GM21737 (cell line): ENCODE measurements around the gene TEP1.
"Not testable (repeated sequence)": the region's sequence is repeated elsewhere in the genome, so short reads cannot be mapped to it uniquely, and the experiment has no call there.

Experiments used
- ATAC-seq: cut with Tn5 transposase; IDR thresholded peaks from one replicate; pipeline ENCODE4 v1.9.1; 2021; ENCODE audit warnings: mild to moderate bottlenecking, moderate library complexity; ENCODE audit not compliant: unreplicated experiment

Gene TEP1

DNA sequence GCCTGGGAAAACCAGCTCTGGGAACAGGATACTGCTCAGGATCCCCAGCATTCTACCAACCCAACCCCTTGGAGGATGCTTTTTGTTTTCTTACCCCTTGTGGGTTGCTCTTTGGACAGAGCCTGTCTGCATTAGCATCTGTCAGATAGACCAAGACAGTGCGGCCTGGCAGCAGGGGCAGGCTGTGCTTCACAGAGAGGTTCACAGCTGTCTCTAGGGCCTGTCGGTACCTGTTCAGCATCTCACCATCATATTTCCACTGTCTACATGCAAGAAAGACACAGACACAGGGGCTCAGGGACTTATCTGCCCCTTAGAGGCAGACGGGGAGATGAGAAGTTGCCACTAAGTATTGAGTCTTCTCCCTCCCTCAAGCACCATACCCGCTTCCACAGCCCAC, 21.8 kb downstream of the TEP1 start:
- no peak for ATAC-seq

DNA sequence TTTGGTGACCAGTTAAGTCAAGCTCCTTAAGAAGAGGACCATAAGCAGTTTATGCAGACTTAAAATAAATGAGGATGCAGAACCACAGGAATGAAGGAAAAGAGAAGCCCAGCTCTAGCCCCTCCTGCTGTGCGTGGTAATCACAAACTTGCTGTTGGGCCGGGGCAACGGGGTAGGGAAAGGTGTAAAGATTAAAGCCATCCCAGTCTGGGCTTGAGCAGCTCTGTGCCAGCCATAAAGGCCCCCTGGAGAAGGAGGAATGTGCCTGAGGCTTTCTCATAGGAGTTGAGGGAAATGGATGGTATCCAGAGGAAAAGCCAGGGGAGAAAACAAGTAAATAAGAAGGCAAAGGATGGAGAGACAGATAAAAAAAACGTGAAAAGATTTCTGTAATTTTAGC, 25.1 kb downstream of the TEP1 start:
- ATAC-seq, result no peak

DNA sequence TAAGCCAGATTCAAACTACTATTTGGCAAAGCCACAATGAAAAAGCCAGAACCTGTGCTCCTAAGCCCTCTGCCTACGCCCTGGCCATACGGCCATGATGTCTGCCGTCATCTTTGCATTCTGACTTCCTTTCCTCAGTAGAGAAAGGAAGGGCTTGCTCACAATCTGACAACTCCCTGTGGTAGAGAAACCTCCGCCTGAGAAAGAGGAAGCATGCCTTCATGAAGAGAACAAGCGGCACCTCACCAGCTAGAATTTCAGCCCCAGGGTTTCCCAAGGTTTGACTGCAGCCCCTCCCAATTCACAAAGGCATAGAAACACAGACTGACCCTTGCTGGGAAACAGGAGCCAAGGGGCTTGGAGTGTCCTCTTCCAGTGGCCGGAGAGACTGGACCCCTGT, 25.7 kb downstream of the TEP1 start:
- ATAC-seq, result no peak

DNA sequence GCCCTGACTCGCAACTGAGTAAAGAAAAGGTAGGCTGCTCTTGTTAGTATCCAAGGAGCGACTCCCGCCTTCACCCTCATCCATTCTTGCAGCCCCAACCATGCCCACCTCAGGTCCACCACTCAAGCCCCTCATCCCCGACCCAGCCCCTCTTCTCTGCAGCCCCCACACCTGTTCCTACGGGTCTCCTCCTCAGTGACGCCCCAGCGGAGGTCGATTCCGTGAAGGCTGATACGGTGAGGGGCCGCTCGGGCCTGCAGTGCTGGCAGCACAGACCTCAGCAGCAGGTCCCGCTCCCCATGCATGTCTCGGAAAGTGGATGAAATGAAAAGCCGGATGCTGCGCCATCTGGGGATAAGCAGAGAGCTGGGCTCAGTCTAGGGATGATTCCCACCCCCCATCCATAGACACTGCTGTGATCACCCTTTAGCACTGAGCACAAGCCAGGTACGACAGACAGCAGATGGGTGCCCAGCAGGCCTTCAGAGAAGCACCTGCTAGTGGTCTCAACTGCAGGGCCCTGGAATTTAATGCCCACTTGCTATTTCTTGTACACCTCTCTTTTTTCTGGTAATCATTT, 26.9 kb downstream of the TEP1 start:
- ATAC-seq, result no peak

DNA sequence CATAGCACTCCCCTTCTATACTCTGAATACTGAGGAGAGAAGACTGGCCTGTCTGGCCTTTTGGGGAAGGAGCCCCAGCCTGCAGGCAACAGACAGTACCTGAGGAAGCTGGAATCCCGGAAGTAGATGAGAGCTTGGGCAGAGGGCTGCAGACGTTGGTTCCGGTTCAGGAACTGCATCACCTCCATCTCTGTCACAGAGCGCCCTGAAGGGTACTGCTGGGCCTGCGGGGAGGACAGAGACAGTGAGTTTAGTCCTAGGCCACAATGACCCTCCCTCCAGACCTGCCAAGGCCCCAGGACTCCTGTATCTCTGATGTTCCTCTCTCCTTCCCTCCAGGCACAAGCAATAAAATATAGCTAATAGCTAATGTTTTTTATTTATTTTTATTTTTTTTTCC, 28.4 kb downstream of the TEP1 start:
- ATAC-seq, result no peak

DNA sequence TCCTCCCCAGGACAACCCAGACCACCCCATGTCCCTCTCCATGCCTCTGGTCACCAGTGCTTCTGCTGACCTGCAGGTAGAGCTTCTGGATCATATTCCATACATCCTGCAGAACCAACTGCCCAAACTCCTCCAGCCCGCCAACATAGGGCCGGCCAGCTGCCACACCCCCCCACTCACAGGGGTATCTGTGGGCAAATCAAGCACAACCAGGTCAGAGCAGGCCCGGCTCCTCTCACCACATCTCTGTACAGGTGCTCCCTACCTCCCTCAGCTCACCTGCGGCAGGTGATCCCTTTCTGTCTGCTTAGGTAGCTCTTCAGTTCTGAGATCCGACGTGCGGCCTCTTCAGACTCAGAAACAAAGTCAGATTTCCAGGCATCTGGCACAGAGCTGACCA, 29.0 kb downstream of the TEP1 start:
- ATAC-seq, result no peak

DNA sequence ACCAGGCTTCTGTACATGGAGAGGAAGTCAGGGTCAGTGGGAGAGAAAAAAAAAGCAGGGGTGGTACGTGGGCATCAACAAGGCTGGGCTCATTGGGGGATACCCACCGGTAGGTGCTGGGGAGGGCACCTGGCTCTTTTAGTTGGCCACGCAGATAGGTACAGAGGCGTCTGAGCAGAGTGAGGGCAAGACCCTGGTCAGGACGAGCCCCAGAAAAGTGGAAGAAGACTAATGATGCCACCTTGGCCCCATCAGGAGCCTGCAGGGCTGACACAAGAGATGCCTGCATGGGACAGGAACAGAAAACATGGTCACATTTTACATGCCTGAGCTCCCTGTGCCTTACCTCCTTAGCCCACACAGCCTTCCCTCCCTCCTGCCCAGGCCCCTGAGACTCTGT, 29.7 kb downstream of the TEP1 start:
- no peak for ATAC-seq

DNA sequence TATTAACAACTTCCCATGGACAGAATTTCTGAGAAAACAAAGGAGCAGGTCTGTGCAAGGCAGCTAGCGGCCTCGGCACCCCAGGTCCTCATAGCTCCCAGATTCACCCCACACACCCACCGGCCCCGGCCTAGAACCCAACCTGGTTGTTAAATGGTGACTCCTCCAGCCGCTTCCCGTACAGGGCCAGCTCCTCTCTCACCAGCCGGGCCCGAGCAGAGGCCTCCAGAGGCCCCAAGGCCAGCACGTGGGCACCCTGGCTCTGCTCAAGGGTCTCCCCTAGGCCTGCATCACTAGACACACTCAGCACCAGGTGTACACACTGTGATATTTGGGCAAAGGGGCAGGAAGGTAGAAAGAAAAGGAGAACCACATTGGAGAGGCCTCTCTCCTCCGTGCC, 30.3 kb downstream of the TEP1 start:
- ATAC-seq, result no peak

DNA sequence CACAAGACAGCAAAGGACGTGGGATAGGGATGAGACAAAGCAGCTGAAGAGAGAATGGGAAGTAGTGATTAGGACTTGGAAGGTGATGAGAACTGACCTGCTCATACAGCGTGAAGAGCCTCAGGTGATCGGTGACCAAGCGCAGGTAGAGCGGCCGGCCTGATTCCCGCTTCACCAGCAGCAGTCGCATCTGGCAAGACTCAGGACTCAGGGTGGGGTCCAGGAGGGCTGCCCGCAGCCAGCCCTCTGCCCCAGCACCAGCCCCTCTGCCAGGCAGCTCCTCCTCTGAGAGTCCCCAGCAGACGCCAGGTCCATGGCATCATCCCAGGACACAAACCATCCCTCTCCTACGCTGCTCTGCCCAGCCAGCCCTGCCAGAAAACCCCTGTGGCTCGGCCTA, 30.8 kb downstream of the TEP1 start:
- ATAC-seq, result no peak

DNA sequence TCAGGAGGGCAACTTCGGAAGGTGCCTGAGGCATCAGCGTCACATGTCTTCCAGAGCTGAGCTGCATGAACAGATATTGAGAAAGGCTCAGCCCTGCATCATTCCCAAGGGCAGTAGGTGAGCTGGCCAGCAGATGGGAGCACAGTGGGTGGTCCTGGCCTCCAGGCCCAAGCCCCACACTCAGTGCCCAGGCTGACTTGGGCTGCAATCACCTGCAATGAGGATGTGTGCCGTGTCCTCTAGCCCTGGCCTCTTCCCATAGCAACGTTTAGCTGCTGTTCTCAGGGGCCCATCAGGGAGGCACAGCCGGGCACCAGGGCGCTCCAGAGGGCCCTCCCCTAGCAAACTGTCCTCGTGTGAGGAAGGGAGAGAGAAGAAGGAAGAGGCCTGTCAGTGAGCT, 32.0 kb downstream of the TEP1 start:
- no peak for ATAC-seq

DNA sequence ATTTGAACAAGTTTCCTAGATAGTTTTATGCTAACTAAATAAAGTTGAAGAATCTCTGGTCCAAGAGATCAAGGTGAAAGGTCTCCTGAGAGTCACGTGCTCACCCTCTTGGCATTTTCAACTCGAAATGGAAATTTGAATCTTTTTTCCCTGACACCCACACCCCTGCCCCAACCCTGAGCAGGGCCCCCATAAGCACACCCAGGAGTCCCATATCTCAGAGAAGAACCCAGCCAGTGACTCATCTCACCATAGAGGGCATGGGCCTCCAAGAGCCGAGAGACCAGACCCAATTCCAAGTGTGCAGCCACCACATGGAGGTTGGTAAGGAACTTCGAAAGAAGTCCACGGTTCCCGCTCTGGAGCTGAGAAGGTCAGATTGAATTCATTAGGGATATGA, 32.6 kb downstream of the TEP1 start:
- no peak for ATAC-seq

DNA sequence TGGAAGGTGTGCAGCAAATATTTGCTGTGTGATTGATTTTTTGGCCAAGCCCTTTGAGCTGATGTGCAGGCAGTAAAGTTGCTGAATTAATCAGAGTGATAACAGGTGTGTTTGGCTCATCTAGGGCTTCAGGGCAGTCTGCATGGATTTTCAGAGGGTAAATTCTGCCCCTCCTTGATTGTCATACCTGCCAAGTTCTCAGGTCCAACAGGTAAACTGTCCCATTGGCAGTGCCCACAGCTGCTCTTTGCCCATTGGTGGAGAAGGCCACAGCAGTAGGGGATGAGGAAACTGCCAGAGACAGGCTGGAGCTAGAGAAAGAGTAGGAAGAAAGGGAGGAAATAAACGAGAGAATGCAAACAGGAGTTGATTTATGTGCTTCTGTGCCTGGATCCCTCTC, 33.6 kb downstream of the TEP1 start:
- no peak for ATAC-seq

DNA sequence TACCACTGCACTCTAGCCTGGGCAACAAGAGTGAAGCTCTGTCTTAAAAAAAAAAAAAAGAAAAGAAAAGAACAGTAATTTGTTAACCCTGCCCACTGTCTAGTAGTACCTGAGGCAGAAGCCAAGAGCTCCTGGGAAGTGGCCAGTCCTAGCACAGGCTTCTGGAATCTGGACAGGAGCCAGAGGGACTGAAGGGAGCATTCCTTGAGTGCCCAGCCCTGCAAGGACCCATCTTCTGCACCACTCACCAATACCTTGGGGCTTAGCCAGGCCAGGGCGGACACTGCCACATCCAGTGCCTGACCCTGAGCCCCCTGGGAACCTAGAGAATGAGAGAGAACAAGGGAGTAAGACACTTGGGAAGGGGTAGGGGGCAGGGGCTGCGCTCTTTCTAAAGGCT, 36.1 kb downstream of the TEP1 start:
- ATAC-seq, result no peak

DNA sequence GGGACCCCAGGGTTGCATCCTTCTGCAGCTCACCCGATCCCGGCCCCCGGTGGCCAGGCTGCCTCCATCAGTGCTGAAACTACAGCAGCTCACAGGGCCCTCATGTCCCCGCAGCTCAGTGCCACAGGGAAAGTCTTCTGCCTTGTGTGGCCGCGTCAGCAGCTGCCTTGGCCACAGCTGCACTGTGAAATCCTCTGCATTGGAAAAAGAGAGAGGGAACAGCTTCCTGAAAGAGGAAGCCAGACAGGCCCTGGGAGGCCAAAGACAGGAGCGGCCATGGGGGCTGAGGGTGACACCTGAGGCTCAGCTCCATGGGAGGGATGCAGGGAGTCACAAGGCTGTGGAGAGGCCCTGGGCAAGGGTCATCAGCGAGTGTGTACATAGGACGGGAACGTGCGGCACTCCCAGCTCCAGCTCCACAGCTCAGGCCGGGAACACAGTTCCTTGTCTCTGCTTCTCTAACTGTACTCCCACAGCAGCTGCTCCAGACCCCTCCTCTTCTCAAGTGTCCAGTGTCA, 37.2 kb downstream of the TEP1 start:
- no peak for ATAC-seq

DNA sequence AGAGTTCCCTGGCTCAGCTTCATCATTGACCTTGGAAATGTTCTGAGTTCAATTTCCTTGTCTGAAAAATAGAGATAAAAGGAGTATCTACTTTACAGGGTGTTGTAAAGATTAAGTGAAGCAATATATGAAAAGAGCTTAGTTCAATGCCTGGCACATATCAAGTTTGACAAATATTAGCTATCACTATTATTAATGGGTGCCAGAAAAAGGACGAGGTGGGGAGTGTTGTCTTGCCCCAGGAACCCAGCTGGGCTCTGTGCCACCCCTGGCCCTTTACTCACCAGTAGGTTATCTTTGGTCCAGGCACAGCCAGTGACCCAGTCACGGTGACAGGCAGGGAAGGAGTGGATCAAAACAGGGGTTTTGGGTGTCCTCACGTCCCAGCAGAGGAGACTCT, 37.8 kb downstream of the TEP1 start:
- ATAC-seq, result no peak

DNA sequence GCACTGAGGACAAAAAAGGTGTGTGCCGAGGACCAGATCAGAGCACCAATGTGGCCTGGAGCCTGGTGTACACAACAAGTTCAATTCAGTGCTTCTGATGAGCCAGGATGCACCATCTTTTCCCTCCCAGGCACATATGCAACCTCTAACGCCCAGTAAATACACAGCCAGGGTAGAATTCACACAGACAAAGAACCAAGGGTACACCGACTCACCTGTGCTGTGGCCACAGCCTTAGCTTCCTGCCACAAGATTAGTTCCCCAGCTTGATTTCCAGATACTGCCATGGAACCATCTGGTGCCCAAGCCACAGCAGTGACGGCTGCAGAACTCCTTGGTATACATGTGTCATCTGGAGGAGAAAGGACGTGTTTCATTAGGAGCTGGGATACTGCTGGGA, 40.5 kb downstream of the TEP1 start:
- ATAC-seq, result no peak

DNA sequence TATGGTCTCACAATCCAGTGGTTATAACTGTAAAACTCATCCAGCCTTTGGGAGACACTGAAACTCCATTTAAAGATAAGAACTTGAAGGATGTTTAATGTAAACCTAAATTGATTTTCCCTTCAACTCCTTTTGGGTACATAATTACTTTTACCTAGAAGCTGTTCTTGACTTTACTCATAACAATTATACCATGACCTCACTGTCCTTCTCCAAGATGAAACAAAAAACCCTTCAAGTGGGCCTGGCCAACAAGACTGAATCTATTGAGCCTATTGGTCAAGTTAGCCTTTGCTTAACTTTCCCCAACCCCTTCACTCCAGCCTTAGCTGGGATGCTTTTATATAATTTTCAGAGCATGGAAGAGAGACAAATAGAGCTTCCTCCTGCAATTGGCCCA, 47.4 kb downstream of the TEP1 start:
- ATAC-seq, result no peak

DNA sequence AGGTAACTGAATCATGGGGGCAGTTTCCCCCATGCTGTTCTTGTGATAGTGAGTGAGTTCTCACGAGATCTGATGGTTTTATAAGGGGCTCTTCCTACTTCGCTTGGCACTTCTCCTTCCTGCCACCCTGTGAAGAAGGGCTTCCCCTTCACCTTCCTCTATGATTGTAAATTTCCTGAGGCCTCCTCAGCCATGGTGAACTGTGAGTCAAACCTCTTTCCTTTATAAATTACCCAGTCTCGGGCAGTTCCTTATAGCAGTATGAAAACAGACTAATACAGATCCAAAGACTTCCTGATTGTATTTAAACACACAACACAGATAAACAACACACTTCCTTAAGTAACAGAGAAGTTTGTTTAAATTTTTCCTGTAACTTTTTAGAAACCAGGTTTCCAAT, 54.8 kb downstream of the TEP1 start:
- ATAC-seq, result not testable (repeated sequence)

DNA sequence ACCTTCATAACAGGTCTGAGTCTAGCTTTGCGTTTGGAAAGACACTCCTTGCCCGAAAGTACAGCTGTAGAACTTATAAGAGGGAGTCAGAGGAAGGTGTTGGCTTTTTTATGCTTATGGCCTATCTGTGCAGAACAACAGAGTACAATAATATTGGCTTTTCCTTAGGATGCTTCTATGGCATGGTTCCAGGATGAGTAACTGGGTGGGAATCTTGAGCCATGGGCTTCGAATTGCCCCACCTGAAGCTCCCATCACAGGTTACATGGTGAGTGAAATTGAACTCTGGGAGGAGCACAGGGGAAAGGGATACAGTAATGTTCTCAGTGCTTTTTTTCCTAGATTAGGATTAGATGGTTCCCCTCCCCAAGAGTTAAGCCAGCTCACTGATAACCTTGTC, 56.9 kb downstream of the TEP1 start:
- no peak for ATAC-seq

DNA sequence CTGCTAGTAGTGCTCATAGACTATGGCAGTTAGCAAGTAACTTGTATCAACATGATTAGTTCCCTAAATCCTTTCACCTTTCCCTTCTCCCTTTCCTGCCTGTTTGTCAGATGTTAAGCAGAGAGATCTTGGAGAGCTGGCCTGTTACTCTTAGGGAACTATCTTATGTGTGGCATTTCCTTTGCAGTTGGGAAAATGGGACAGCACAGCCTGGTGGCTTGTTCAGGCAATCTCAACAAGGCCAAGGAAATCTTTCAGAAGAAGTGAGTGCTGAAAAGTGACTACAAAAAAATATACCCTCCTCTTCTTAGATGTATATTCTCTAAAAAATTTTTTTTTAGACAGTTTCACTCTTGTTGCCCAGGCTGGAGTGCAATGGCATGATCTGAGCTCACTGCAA, 62.4 kb downstream of the TEP1 start:
- ATAC-seq, result no peak

DNA sequence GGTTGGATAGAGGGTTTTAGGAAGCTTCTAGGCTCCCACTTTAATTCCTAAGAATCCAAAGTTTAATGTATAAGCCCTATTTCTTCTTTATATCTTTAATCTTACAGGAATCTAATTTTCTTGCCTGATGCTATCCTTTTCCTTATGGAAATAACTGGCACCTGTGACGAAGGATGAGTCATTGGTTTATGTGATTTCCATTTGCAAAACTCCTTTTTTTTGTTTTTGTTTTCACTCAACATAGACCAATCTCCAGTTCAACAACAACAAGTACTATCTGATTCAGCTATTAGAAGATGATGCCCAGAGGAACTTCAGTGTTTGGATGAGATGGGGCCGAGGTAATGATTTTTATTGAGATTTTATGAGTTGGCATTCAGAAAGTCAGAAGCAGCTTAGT, 63.0 kb downstream of the TEP1 start:
- ATAC-seq, result no peak

DNA sequence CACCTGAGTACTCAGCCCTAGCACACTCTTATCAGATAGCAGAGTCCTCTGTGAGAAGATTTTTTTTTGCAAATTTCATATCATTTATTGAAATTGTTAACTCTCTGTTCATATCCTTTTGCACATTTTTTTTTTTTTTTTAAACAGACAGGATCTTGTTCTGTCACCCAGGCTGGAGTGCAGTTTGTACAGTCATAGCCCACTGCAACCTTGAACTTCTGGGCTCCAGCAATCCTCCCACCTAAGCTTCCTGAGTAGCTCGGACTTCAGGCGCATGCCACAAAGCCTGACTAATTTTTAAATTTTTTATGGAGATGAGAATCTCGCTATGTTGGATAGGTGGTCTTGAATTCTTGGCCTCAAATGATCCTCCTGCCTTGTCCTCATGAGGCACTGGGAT, 65.6 kb downstream of the TEP1 start:
- ATAC-seq, result no peak

DNA sequence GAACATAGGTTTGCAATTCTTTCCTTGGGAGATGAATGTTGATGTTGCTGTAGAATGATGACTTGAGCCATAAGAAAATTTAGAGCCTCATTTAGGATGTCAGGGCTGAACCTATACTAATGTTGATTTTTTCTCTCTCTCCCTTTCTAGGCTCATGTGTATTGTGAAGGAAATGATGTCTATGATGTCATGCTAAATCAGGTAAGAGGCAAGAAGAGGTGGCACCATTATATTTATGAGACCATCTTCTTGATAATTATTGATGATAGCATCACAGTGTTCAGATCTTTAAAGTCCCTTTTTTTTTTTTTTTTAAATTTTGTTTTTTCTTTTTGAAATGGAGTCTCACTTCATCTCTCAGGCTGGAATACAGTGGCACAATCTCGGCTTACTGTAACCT, 66.6 kb downstream of the TEP1 start:
- no peak for ATAC-seq

DNA sequence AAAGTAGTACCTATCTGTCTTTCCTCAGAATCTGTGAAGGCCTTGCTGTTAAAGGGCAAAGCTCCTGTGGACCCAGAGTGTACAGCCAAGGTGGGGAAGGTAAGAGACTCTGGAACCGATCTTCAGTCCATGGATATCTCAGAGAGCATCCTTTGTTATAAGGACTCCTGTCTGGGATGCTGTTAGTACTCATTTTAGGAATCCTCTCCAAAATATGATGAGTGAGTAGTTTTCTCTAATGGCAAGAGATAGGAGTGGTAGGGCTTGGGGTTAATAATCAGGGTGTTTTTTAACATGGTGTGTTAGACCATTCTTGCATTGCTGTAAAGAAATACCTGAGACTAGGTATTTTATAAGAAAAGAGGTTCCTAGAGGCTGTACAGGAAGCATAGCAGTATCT, 67.9 kb downstream of the TEP1 start:
- no peak for ATAC-seq
